DOHH2 (cell line): Measurements from ENCODE around the gene RIC8A.

Experiments used
- CTCF ChIP-seq: fragments of 200-600 bp; sonication (generic); IDR thresholded peaks from one replicate; pipeline ENCODE4 v1.5.1; 2014; ENCODE audit warnings: antibody characterized with exemption, mild to moderate bottlenecking, low read depth, low read length; ENCODE audit not compliant: poor library complexity, severe bottlenecking
- EZH2phosphoT487 ChIP-seq: fragments of 200-600 bp; sonication (generic); IDR thresholded peaks from 2 replicates; pipeline ENCODE4 v1.6.1; 2017; ENCODE audit warnings: borderline replicate concordance, mild to moderate bottlenecking, antibody characterized with exemption, low read length, moderate library complexity, mixed read lengths

GRCh38 chr11:259413-259812, 51.9 kb downstream of the RIC8A start:
- TF ChIP-seq EZH2phosphoT487 (no peak), CTCF (no peak)
